ENCODE measurements around the gene PDE7B.

PDE7B gene

DNA sequence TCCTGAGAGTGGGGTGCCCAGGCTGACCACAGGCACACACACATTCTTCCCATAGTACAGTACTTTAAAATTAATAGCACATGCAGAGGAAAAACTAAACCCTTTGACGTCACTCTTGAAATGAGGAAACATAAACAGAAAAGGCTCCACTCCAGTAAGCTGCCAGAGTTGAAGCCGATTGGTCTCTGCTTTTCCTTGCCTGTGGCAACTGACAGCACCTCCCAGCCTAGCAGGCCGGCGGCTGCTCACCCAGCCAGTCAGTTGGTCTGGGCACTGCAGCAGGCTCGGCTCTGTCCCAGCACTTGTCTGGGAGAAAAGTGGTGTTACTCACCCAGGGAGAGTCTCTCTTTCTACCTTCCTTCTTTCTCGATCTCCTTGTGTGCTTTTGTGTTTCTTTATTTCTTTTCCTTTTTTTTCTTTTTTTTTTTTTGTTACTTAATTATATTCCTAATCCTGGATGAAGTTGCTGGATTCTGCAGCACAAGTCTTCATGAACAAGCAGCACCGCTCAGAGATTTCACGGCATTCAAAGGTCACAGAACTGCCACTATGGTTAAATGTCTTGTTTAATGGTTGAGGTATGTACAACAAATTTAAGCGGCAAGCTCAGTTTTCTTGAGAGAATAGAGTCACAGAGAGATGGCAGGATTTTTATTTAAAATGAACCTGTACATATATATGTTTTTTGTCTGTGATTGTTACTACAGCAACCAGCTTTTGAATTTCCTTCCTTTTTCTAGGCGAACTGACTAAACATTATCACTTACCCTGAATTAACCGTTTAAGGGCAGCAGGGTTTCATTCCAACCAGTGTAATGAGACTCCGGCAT is at the start of gene PDE7B:
PDE7B (plus strand) TSS at position 260 of the 830 bp plus-strand sequence.
- DNase-seq = peak in 1 of 2 experiments; percentile 37

DNA sequence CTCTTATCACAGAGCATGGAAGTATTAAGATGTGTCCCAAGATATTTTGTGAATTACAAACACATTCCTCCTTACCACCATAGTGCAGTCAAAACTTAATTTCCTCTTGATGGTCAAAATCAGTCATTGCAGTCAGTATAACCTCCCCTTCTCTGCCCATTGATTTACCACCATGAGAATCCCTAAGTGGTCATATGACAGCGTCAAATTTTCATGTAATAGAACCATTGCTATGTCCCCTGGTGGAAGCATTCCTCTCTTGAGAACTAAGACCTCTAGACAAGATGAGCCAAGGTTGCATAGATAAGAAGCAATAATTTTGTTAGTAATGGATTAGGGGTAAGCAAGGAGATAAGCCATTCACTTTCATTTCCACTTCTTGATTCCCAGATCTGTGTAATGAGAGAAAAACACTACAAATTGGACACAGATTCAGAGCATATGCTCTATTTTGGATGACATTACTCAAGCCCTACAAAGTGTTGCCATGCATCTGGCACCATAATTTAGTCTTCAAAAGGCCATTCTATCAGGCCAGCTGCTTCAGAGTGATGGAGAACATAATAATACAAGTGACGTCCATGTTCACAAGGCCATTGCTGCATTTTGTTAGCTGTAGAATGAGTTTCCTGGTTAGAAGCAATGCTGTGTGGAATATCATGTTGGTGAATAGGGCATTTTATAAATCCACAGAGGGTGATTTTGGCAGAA is 49.6 kb upstream of the PDE7B start:
- DNase-seq = peak; percentile 91 to 97

- DNase-seq = no peak
Measured at GRCh38 chr6:135810486-135810885, 41.0 kb upstream of the PDE7B start.

- DNase-seq = no peak
Measured at GRCh38 chr6:135811170-135811569, 40.3 kb upstream of the PDE7B start.

DNA sequence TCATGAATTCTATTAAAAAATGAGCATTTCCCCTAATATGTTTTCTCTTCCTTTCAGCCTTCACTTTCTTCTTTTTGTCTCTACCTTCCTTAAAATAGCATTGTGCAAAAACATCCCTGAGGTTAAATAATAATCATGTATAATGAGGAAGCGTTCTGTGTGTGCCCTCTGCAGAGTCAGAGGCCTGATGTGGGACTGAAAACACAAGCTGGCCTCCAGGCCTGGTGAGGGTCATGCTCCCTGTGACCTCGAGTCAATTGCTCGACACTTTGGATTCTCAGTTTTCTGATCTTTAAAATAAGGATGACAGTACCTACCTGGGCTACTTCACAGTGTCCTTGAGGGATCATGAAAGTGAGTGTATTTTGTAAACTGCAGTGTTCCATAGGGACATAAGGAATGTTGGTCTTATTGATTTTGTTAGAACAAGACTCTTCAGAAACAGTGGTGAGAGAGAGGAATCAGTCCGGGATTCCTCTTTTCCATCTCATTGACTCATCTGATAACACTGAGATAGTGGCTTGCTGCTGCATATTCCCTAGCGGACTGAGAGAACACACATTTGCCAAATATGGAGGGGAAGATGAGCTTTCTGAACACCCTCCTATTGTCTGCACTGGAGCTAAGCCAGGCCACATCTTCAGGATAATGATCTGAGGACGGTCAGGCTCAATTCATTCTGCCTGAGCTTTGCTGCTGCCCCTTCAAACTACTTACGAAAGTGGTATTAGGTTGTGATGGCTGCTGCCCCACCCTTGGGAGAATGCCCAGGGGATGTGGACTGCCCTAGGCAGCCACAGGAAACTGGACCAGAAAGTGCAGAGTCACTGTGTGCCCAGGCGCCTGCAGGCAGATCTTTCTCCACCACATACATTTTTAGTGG is 39.6 kb upstream of the PDE7B start:
- DNase-seq = no peak

- no peak for DNase-seq
Measured at GRCh38 chr6:135813401-135813800, 38.1 kb upstream of the PDE7B start.

- no peak for DNase-seq
Measured at GRCh38 chr6:135814043-135814442, 37.5 kb upstream of the PDE7B start.

- DNase-seq = no peak
Measured at GRCh38 chr6:135815216-135815615, 36.3 kb upstream of the PDE7B start.

DNA sequence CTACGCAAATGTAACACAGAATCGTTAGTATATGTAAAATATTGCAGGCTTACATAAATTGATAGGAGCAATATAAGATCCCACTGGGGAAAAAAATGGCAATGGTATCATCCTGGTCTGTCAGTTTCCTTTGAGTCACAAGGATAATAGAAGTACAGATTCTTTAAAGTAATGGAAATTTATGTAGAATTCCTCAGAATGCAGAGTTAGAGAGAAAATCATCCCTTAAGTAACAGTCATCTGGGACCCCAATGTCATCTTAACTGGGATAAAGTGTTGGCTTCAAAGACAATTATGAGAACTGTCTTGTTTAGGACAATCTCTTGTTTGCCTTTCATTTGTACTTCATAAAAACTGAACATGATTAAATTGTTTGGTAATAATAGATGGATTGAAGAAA is 34.5 kb upstream of the PDE7B start:
- no peak for DNase-seq

GRCh38 chr6:135819665-135820064 is 31.8 kb upstream of the PDE7B start:
- no peak for DNase-seq

DNA sequence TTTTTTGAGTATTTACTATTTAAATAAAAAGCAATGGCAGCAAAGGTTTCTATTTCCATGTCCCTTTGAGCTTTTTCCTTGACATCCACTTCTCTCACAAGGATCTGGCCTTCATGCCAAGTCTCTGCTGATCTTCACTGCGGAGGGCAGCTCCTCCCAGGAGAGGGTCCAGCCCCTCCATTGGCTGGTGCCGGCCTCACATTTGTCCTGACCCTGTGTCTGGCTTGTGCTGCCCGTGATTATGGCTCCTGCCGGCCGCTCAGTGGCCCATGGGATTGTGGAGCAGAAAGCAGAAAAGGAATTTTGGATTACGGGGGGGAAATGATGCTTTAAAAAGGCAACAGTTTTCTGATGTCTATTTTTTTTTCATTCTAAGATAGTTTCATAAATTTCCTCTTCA is 31.2 kb upstream of the PDE7B start:
- DNase-seq = no peak

DNA sequence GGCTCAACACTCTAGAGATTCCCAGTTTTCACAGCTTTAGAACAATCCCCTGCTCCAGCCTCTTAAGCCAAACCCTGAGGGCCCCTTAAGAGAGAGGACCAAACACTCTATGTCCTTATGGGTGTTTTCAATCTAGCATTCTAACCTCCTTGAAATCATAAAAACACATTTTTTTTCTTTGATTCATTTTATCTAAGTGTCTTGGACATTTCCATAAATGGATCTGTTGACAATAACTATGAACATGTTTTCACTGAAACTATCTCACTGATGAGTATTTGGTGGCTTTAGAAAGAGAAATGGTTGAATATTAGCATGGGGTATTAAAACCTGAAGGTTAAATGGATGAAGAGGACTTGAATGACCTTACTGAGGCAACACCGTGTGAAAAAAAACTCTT is 27.6 kb upstream of the PDE7B start:
- no peak for DNase-seq

- no peak for DNase-seq
Measured at GRCh38 chr6:135826236-135826804, 25.2 kb upstream of the PDE7B start.

DNA sequence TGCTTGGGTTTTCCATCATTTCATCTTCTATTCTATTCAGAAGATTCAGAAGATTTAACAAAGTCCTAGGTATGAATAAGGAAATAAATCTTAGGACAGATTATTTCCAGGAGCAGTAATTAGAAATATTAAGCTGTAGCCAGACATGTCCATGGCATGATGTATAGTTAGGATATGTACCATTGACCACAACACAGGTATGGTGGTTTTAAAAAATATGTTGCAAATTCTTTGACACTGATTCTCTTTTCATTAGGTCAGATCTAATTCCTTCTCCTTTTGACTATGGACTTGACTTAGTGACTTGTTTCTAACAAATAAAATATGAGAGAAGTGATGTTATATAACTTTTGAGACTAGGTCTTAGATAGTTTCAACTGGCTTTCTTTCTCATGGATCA is 23.5 kb upstream of the PDE7B start:
- DNase-seq = no peak

DNA sequence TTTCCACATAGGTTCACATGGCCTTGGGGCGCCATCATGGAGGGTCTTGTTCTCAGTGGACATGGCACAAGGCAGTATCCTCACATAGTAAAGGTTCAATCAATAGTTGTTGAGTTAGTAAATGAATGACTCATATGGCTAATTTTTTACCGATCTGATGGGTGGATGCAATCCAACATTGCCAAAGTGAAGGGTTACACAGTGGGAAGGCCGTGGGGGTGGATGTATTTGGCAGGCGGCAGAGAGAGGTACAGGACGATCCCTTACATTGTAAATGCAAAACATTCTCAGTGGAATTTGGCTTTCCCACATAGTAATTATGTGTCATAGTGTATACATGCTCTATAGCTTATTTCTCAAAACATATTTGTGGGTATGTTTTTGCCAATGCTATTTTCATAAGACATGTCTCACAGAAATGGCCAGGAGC is 21.0 kb upstream of the PDE7B start:
- no peak for DNase-seq

- DNase-seq = no peak
Measured at GRCh38 chr6:135831016-135831415, 20.5 kb upstream of the PDE7B start.

DNA sequence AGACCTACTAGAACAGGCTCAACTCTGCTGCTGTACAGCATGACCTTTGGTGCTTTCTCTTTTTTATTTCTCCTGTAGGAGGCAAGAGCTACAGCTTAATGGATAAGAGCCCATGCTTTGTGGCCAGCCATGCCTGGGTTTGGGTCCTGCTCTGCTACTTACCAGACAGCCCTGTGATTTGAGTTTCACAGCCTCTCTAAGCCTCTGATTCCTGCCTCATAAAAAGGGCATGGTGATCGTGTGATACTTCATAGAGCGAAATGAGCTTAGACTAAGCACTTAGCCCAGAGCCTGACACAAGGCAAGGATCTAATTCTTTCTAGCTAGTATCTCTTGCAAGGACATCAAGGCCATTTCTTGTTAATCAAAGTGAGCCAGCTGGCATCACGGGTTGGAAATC is 19.3 kb upstream of the PDE7B start:
- peak in 1 of 2 experiments; percentile 30 for DNase-seq

- no peak for DNase-seq
Measured at GRCh38 chr6:135833771-135834170, 17.7 kb upstream of the PDE7B start.

DNA sequence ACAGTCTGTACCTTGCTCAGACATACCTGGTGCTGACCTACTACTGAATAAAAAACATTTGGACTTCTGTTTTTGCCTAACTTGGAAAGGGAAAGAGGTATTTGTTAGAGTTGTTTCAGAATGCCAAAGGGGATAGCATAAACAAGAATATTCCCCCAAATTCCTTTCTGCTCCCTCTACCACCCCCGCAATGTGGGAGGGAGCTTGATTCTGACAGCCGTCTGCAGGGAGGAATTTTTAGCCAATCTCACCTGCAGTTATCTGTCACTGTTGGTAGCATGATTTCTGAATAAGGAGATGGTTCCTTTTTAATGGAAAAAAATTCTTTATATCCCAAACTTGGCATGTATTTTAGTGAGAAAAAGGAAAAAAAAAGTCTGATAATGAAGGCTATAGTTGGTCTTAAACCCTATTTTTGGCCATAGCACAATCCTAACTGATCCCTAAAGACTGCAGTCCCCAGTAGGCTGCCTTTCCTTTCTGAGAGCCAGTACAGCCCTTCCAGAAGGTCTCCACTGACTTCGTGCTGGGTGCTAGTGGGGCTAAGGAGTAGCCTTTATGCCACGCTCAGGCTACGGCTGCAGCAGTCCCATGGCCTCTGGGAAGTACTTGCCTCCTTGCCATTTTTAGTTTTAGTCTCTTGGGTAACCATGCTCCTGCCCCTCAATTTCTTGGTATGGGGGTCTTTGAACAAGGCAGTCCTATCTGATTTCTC is 13.6 kb upstream of the PDE7B start:
- DNase-seq = no peak

GRCh38 chr6:135839121-135839520 is 12.4 kb upstream of the PDE7B start:
- DNase-seq = no peak

DNA sequence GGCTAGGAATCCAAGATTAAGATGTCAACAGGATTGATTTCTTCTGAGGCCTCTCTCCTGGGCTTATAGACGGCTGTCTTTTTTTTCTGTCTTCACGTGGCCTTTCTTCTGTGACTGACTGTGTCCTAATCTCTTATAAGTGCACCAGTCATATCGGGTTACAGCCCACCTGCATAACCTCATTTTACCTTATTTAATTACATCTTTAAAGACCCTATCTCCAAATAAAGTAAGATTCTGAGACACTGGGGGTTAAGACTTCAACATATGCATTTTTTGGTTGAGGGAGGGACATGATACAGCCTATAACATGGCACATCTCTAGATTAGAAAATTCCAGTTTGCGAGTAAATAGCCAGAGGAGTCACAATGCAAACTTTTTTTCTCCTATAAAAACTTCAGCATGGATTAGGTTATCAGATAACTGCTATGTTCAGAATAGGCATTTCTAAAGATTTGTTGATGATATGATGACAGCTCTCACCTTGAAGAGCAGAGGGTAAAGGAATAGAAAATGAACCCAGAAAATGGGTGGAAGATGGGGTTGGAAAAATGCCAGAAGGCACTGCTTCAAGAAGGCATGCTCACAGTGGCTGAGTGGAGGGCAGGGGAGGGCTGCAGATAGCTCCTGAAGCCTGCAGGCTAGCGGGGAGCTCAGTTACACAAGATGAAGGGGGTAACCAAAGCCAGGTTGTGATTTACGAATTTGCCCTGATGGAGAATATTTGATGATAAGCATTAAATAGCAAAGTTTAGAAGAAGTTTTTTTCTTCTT is 8.7 kb upstream of the PDE7B start:
- peak; percentile 81 to 95 for DNase-seq

Data from NCI-H524 (cell line).